ENCODE measurements around the gene ANTKMT.

GRCh38 chr16:677316-678190, 43.4 kb upstream of the ANTKMT start:
- TF ChIP-seq CTCF (IDR thresholded peaks at IDR 0.05) (no peak), POLR2AphosphoS5 (IDR thresholded peaks at IDR 0.05) (no peak)

All from breast epithelium (tissue), 3 donors.